K562 (cell line): ENCODE measurements around the gene MKNK2. TPM values are rescaled to one million over a fixed set of nuclear protein-coding genes. Genes with fewer than 3 reads are reported as not detected.

Experiments
- CEBPB ChIP-seq: fragments of 450-650 bp; IDR thresholded peaks from 2 replicates; pipeline ENCODE4 v1.6.1; 2016; ENCODE audit warnings: missing genetic modification characterization, missing compliant biosample characterization
- CHD4 ChIP-seq: fragments of 200-600 bp; sonication (generic); IDR thresholded peaks from 3 replicates; pipeline ENCODE4 v1.6.1; 2012; ENCODE audit warnings: low read depth, mild to moderate bottlenecking, mixed read lengths, low read length, inconsistent platforms; ENCODE audit not compliant: insufficient read depth, insufficient replicate concordance, poor library complexity, severe bottlenecking
- CREB5 ChIP-seq: fragments of 250-450 bp; sonication (Bioruptor Pico); IDR thresholded peaks from 2 replicates; pipeline ENCODE4 v1.5.0; 2020; ENCODE audit warnings: mild to moderate bottlenecking
- FOXJ2 ChIP-seq: fragments of 200-800 bp; sonication (Bioruptor generic); IDR thresholded peaks from 2 replicates; pipeline ENCODE4 v1.6.1; 2016; ENCODE audit warnings: missing genetic modification characterization, missing compliant biosample characterization
- FUS ChIP-seq: fragments of 200-400 bp; formaldehyde crosslinking; optimal IDR thresholded peaks from 2 replicates; pipeline ENCODE3; 2017; ENCODE audit warnings: low read depth, low read length
- ILF3 ChIP-seq: fragments of 450-650 bp; IDR thresholded peaks from 2 replicates; pipeline ENCODE4 v1.6.1; 2018; ENCODE audit warnings: antibody characterized with exemption, mild to moderate bottlenecking, moderate library complexity, borderline replicate concordance
- MLX ChIP-seq, 2 experiments: fragments of 450-650 bp in 1 of 2; sonication (generic) in 1 of 2; formaldehyde crosslinking; conservative IDR thresholded peaks; 2 replicates each; pipeline versions ENCODE4 v1.4.0 to v1.8.1; 2020 to 2022; ENCODE audit warnings: mild to moderate bottlenecking in 1 of 2, missing genetic modification reagents in 1 of 2
- MYC ChIP-seq, 2 experiments: fragments of 250-450 bp in 1 of 2; sonication (Bioruptor Pico) in 1 of 2; IDR thresholded peaks; 2 replicates each; pipeline versions ENCODE4 v1.5.1 to v1.6.1; 2012 to 2021; ENCODE audit warnings: low read depth in 2 of 2, borderline replicate concordance in 1 of 2, improper control_type of control experiment in 1 of 2, low read length in 1 of 2, mild to moderate bottlenecking in 1 of 2, moderate library complexity in 1 of 2
- POLR2AphosphoS5 ChIP-seq: IDR thresholded peaks from 2 replicates; pipeline ENCODE4 v1.6.1; 2011; ENCODE audit warnings: mild to moderate bottlenecking, low read depth, low read length, moderate library complexity; ENCODE audit not compliant: control insufficient read depth, insufficient read depth
- POLR2H ChIP-seq: IDR thresholded peaks from 2 replicates; pipeline ENCODE4 v1.6.1; 2016; ENCODE audit warnings: missing genetic modification characterization, low read depth, mild to moderate bottlenecking, control low read depth, missing compliant biosample characterization, moderate library complexity
- POLR3G ChIP-seq: IDR thresholded peaks from 2 replicates; pipeline ENCODE4 v1.6.1; 2011; ENCODE audit not compliant: insufficient read length, insufficient replicate concordance; ENCODE audit errors: extremely low read depth
- RBFOX2 ChIP-seq: fragments of 200-400 bp; formaldehyde crosslinking; IDR thresholded peaks from 2 replicates; pipeline ENCODE4 v1.6.1; 2017; ENCODE audit warnings: low read depth, mild to moderate bottlenecking, low read length, moderate library complexity
- STAT5A ChIP-seq: IDR thresholded peaks from 2 replicates; pipeline ENCODE4 v1.6.1; 2012; ENCODE audit warnings: low read length, inconsistent platforms, borderline replicate concordance
- XRCC3 ChIP-seq: fragments of 450-650 bp; IDR thresholded peaks from 2 replicates; pipeline ENCODE4 v1.6.1; 2017; ENCODE audit warnings: mild to moderate bottlenecking, moderate library complexity
- ZC3H8 ChIP-seq: fragments of 450-650 bp; IDR thresholded peaks from 2 replicates; pipeline ENCODE4 v1.6.1; 2017
- ZNF253 ChIP-seq: fragments of 250-450 bp; sonication (Bioruptor Pico); conservative IDR thresholded peaks from 2 replicates; pipeline ENCODE4 v1.6.1; 2021; ENCODE audit warnings: mild to moderate bottlenecking
- ZNF57 ChIP-seq: fragments of 450-650 bp; formaldehyde crosslinking; IDR thresholded peaks from 2 replicates; pipeline ENCODE4 v1.4.0; 2020; ENCODE audit warnings: mild to moderate bottlenecking, moderate library complexity
- ZNF76 ChIP-seq: fragments of 250-450 bp; sonication (Bioruptor Pico); IDR thresholded peaks from 2 replicates; pipeline ENCODE4 v1.4.0; 2020; ENCODE audit warnings: mild to moderate bottlenecking, moderate library complexity, borderline replicate concordance
- polyA plus RNA-seq, 8 experiments: library from polyadenylated mRNA; depleted of rRNA in 4 of 8; stranded (reverse) in 5 of 8; unstranded in 3 of 8; fragments of >200 nt; fragmentation: Nextera tagmentation in 2 of 8; fragmentation: Illumina TruSeq in 1 of 8; extraction: Ambion mirVana in 2 of 8; extraction: Trizol in 1 of 8; gene quantifications; 2 replicates each; pipeline versions ENCODE4 v1.2.1 to v1.2.3, GENCODE V29; 2011 to 2014; ENCODE audit warnings: inconsistent platforms in 1 of 8, missing spikeins in 1 of 8
- total RNA-seq, 7 experiments: library from RNA; depleted of rRNA in 6 of 7; stranded (reverse); fragments of >200 nt in 6 of 7; fragmentation: Illumina TruSeq in 2 of 7; extraction: Trizol in 2 of 7; gene quantifications; 2 replicates each; pipeline versions ENCODE4 v1.2.1 to v1.2.3, GENCODE V29; 2011 to 2021; ENCODE audit warnings: low replicate concordance in 1 of 7
- TF ChIP-seq, protein P1 (sequence below): fragments of 450-650 bp; conservative IDR thresholded peaks from 2 replicates; pipeline ENCODE4 v1.6.1; 2016; ENCODE audit warnings: missing genetic modification characterization, low read depth, mild to moderate bottlenecking, control low read depth, missing compliant biosample characterization
- TF ChIP-seq, protein P2 (sequence below): fragments of 250-450 bp; sonication (Bioruptor Pico); IDR thresholded peaks from 2 replicates; pipeline ENCODE4 v1.5.0; 2021
- TF ChIP-seq, protein P3 (sequence below), 2 experiments: fragments of 250-450 bp in 1 of 2; fragments of 450-650 bp in 1 of 2; sonication (Bioruptor Pico) in 1 of 2; IDR thresholded peaks; 2 replicates each; pipeline versions ENCODE4 v1.6.1 to v1.8.0; 2016 to 2021; ENCODE audit warnings: mild to moderate bottlenecking in 2 of 2, moderate library complexity in 2 of 2, missing compliant biosample characterization in 1 of 2, missing genetic modification characterization in 1 of 2

The MKNK2 gene
- total and polyA plus RNA-seq, 9 of the 15 experiments (the other 6 are each of a cell fraction or from before 2014, with no cell fraction given) = 5.1 to 191 (median 51.9) TPM

- TF ChIP-seq POLR2AphosphoS5 (peak; percentile 98), ZC3H8 (no peak), ZNF76 (CRISPR knock-in tag) (no peak), FUS (peak; percentile 96), FOXJ2 (tag) (no peak), STAT5A (no peak), ILF3 (0 out of 2 replicates have a peak, but pooled peaks have one; percentile 49), POLR2H (tag) (peak; percentile 98), XRCC3 (no peak), MYC (IDR thresholded peaks at IDR 0.05; ENCODE audit: low read depth, low read length) (peak; percentile 72), MYC (CRISPR knock-in tag; IDR thresholded peaks at IDR 0.05; ENCODE audit: borderline replicate concordance, low read depth) (no peak; the same call in 1 of the 2 replicates), CREB5 (CRISPR knock-in tag) (no peak), RBFOX2 (peak; percentile 92), ZNF57 (CRISPR knock-in tag) (no peak), CHD4 (peak; percentile 97), ZNF253 (CRISPR knock-in tag) (no peak), CEBPB (tag) (no peak), POLR3G (no peak), MLX (CRISPR knock-in tag; conservative IDR thresholded peaks at IDR 0.05) (0 out of 4 replicates have a peak, but pooled peaks of 1 of the 2 experiments have one; percentile 77)
- TF ChIP-seq, protein P1, sequence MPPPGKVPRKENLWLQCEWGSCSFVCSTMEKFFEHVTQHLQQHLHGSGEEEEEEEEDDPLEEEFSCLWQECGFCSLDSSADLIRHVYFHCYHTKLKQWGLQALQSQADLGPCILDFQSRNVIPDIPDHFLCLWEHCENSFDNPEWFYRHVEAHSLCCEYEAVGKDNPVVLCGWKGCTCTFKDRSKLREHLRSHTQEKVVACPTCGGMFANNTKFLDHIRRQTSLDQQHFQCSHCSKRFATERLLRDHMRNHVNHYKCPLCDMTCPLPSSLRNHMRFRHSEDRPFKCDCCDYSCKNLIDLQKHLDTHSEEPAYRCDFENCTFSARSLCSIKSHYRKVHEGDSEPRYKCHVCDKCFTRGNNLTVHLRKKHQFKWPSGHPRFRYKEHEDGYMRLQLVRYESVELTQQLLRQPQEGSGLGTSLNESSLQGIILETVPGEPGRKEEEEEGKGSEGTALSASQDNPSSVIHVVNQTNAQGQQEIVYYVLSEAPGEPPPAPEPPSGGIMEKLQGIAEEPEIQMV (tag) = 0 out of 2 replicates have a peak, but pooled peaks have one; percentile 27
- TF ChIP-seq, protein P2, sequence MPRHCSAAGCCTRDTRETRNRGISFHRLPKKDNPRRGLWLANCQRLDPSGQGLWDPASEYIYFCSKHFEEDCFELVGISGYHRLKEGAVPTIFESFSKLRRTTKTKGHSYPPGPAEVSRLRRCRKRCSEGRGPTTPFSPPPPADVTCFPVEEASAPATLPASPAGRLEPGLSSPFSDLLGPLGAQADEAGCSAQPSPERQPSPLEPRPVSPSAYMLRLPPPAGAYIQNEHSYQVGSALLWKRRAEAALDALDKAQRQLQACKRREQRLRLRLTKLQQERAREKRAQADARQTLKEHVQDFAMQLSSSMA (CRISPR knock-in tag) = peak; percentile 81; the same call in 1 of the 2 replicates
- TF ChIP-seq, protein P3, sequence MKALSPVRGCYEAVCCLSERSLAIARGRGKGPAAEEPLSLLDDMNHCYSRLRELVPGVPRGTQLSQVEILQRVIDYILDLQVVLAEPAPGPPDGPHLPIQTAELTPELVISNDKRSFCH (CRISPR knock-in tag; IDR thresholded peaks at IDR 0.05) = no peak
- TF ChIP-seq, protein P3 (tag; IDR thresholded peaks at IDR 0.05) = peak; percentile 52; the same call in 1 of the 2 replicates
These were observed at the start of gene MKNK2 (continued) for GRCh38 chr19:2050991-2051772.
